GM12872 (cell line): ENCODE results near the gene CADM4.

ENCODE experiments used
- TF ChIP-seq, protein P1 (sequence below): IDR thresholded peaks from 3 replicates; pipeline ENCODE4 v1.5.1; 2011; ENCODE audit warnings: low read depth, mild to moderate bottlenecking, low read length, moderate library complexity; ENCODE audit not compliant: insufficient read depth

CADM4 gene

DNA sequence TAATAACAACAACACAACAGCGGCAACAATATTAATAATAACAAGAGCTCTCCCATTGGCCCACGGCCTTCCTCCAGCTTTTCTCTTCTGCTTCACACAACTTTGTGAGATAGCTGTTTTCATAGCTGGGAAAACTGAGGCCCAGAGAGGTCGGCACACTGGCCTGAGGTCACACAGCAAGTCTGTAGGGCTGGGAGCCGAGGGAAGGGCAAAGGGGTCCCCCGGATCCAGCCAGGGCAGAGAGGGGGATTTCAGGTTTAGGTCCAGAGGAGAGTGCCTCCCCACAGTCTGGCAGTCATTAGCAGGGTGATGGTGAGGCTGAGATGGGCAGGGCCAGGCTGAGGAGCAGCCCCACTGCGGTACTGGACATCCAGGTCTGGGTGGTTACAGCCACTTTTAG is 9.0 kb upstream of the CADM4 start:
- TF ChIP-seq, protein P1, sequence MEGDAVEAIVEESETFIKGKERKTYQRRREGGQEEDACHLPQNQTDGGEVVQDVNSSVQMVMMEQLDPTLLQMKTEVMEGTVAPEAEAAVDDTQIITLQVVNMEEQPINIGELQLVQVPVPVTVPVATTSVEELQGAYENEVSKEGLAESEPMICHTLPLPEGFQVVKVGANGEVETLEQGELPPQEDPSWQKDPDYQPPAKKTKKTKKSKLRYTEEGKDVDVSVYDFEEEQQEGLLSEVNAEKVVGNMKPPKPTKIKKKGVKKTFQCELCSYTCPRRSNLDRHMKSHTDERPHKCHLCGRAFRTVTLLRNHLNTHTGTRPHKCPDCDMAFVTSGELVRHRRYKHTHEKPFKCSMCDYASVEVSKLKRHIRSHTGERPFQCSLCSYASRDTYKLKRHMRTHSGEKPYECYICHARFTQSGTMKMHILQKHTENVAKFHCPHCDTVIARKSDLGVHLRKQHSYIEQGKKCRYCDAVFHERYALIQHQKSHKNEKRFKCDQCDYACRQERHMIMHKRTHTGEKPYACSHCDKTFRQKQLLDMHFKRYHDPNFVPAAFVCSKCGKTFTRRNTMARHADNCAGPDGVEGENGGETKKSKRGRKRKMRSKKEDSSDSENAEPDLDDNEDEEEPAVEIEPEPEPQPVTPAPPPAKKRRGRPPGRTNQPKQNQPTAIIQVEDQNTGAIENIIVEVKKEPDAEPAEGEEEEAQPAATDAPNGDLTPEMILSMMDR = no peak

- TF ChIP-seq, protein P1 = no peak
These were observed 4.5 kb upstream of the CADM4 start for GRCh38 chr19:43644181-43644580.

GRCh38 chr19:43643326-43643725 is 3.7 kb upstream of the CADM4 start:
- TF ChIP-seq, protein P1 = no peak

DNA sequence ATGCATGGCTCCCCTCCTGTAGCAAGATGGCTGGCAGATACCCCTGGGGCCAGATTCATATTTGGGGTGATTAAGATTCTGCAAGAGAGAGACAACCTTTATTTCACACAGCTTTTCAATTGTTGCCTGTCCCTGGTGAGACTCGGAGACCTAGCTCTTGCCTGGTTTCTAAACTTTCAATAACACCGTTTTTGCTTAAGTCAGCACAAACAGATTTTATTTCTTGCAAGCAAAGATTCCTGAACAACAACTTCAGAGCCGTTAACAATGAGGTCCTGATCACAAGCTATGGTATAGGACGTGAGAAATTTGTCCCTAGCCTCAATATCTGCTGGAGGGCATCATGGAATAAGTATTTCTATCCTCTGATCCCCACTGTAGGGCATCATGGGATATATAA is 2.9 kb upstream of the CADM4 start:
- TF ChIP-seq, protein P1 = no peak

- TF ChIP-seq, protein P1 = no peak
These were observed 1.7 kb upstream of the CADM4 start for GRCh38 chr19:43641333-43641732.

- TF ChIP-seq, protein P1 = no peak
These were observed 741 bp upstream of the CADM4 start for GRCh38 chr19:43640424-43640757.

DNA sequence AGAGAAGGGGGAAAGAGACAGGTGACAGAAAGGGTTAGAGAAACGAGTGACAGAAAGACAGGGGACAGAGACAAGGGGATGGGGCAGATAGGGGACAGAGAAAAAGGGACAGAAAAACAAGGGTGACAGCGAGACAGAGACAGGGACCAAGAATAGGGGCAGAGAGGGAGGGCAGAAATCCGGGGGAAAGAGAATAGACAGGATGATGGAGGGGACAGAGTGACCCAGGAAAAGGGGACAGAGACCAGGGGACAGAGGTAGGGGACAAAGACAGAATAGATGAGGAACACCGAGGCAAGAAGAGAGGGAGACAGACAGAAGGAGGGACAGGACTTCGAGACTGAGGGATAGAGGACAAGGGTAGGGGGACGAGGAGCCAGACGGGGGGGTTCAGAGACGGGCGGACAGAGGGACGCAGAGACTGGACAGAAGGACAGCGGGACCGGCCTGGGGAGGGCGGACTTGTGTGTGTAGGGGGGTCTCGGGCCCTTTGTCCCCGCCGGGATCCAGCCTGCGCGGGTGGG is 593 bp downstream of the CADM4 start:
- TF ChIP-seq, protein P1 = no peak
